HepG2 (cell line): ENCODE data around the gene GAGE12G. TPM values are rescaled to one million over a fixed set of nuclear protein-coding genes. Genes with fewer than 3 reads are reported as not detected.
"Not testable (repeated sequence)": the region's sequence is repeated elsewhere in the genome, so short reads cannot be mapped to it uniquely, and the experiment has no call there.

ENCODE experiments used
- ATAC-seq: fragments of 200-7000 bp; cut with Tn5 transposase; 3 replicates; pipeline ENCODE4 v1.9.1; 2020; ENCODE audit warnings: mild to moderate bottlenecking, moderate library complexity
- BruUV-seq: library from RNA; stranded (reverse); fragments of 400-500 nt; replicated peaks from 2 replicates; lab custom pipeline; 2021; lab: Mats Ljungman, UMichigan
- CTCF ChIA-PET: fragments of 300-600 bp; formaldehyde crosslinking; extraction: SDS; loops from one replicate; lab custom pipeline; 2021; ENCODE audit warnings: low total read pairs, inconsistent platforms, low intra/inter-chr PET ratio; lab: Yijun Ruan, JAX
- POLR2A ChIA-PET: fragments of 350-600 bp; sonication (Branson Sonifier 250); formaldehyde crosslinking; loops from one replicate; lab custom pipeline; 2020; ENCODE audit warnings: antibody characterized with exemption, inconsistent platforms; lab: Yijun Ruan, JAX
- DNase-seq: peaks from one replicate; pipeline ENCODE4 v3.0.0-alpha.2; 2015; ENCODE audit warnings: low spot score
- FAIRE-seq: peaks from 3 replicates; lab custom pipeline; 2011; peaks lifted over from hg19 to GRCh38; lab: Jason Lieb, UNC
- H2AFZ ChIP-seq: one replicate; pipeline ENCODE4 v1.6.1; 2011; ENCODE audit warnings: low read length, inconsistent platforms
- H3K27ac ChIP-seq: fragments of 300-600 bp; 3 replicates; pipeline ENCODE4 v1.8.0; 2011; ENCODE audit warnings: mixed run types, mild to moderate bottlenecking, mixed read lengths, low read length, inconsistent platforms; ENCODE audit not compliant: insufficient read depth; ENCODE audit errors: extremely low read length
- H3K27me3 ChIP-seq, 2 experiments: fragments of 200-600 bp in 1 of 2; 2 replicates in 1 of 2; 3 replicates in 1 of 2; pipeline versions ENCODE4 v1.6.0 to v1.8.0; 2011; ENCODE audit warnings: low read length in 2 of 2, mild to moderate bottlenecking in 2 of 2, moderate library complexity in 2 of 2, inconsistent platforms in 1 of 2; ENCODE audit not compliant: insufficient read depth in 2 of 2, control insufficient read depth in 1 of 2
- H3K36me3 ChIP-seq, 2 experiments: fragments of 200-600 bp in 1 of 2; replicated peaks in 1 of 2; 2 replicates in 1 of 2; 3 replicates in 1 of 2; pipeline versions ENCODE4 v1.5.1 to v1.8.0; 2011; ENCODE audit warnings: low read length in 2 of 2, inconsistent platforms in 1 of 2; ENCODE audit not compliant: insufficient read depth in 2 of 2, control insufficient read depth in 1 of 2
- H3K4me1 ChIP-seq: 2 replicates; pipeline ENCODE4 v1.5.1; 2012; ENCODE audit warnings: low read length, inconsistent platforms; ENCODE audit not compliant: insufficient read depth
- H3K4me2 ChIP-seq: 2 replicates; pipeline ENCODE4 v1.6.0; 2011; ENCODE audit warnings: low read depth, low read length, inconsistent platforms
- H3K4me3 ChIP-seq, 3 experiments: fragments of 200-600 bp in 1 of 3; sonication (generic), shearing (Covaris generic) in 1 of 3; replicated peaks in 1 of 3; 2 replicates each; pipeline ENCODE4 v1.5.1; 2011 to 2016; ENCODE audit warnings: low read length in 3 of 3, inconsistent platforms in 2 of 3, low read depth in 2 of 3, mild to moderate bottlenecking in 2 of 3, control low read depth in 1 of 3, mixed read lengths in 1 of 3; ENCODE audit not compliant: insufficient read depth in 1 of 3
- H3K79me2 ChIP-seq: one replicate; pipeline ENCODE4 v1.6.1; 2011; ENCODE audit warnings: low read length, inconsistent platforms; ENCODE audit not compliant: insufficient read depth
- H3K9ac ChIP-seq: 2 replicates; pipeline ENCODE4 v1.6.0; 2011; ENCODE audit warnings: mild to moderate bottlenecking, low read depth, low read length, inconsistent platforms; ENCODE audit not compliant: insufficient read depth
- H3K9me3 ChIP-seq: 2 replicates; pipeline ENCODE4 v1.5.1; 2012; ENCODE audit warnings: mild to moderate bottlenecking, low read length
- H4K20me1 ChIP-seq: 2 replicates; pipeline ENCODE4 v1.6.0; 2011; ENCODE audit warnings: inconsistent platforms, mild to moderate bottlenecking, low read length, moderate library complexity; ENCODE audit not compliant: insufficient read depth
- HDAC2 ChIP-seq: sonication (generic); formaldehyde crosslinking; IDR thresholded peaks from 2 replicates; pipeline ENCODE4 v1.4.0; 2020; ENCODE audit warnings: missing genetic modification reagents
- KAT7 ChIP-seq: IDR thresholded peaks from 2 replicates; pipeline ENCODE4 v1.6.1; 2018; ENCODE audit warnings: borderline replicate concordance, missing compliant biosample characterization
- ZFAT ChIP-seq: sonication (generic); formaldehyde crosslinking; conservative IDR thresholded peaks from 2 replicates; pipeline ENCODE4 v1.8.1; 2023; ENCODE audit warnings: missing genetic modification reagents, inconsistent platforms
- ZNF749 ChIP-seq: sonication (generic); formaldehyde crosslinking; IDR thresholded peaks from 2 replicates; pipeline ENCODE4 v1.8.0; 2022; ENCODE audit warnings: mild to moderate bottlenecking, missing genetic modification reagents, moderate library complexity, borderline replicate concordance
- ZSCAN21 ChIP-seq: sonication (generic); formaldehyde crosslinking; IDR thresholded peaks from 2 replicates; pipeline ENCODE4 v1.8.0; 2022; ENCODE audit warnings: mild to moderate bottlenecking, missing genetic modification reagents, moderate library complexity, borderline replicate concordance
- WGBS: methylation state at CpG from one replicate; pipeline ENCODE4 v1.1.6; 2017; ENCODE audit warnings: low lambda C conversion rate; 5-methylcytosine and 5-hydroxymethylcytosine counted together
- in situ Hi-C: cut with HindIII; loops from 2 replicates; pipeline ENCODE4 v1.10.0; 2017; ENCODE audit warnings: low pct_unique_long_range_greater_than_20kb; ENCODE audit not compliant: extremely low pct_ligation_motif_present
- intact Hi-C: fragments of 100-400 bp; cut with micrococcal nuclease; formaldehyde crosslinking; loops from one replicate; pipeline ENCODE4 v1.10.0; 2022; ENCODE audit not compliant: unreplicated experiment
- polyA plus RNA-seq, 8 experiments: library from polyadenylated mRNA; depleted of rRNA in 3 of 8; stranded (reverse) in 7 of 8; unstranded in 1 of 8; fragments of >200 nt; fragmentation: Illumina TruSeq in 4 of 8; extraction: Trizol in 4 of 8; gene quantifications; 2 replicates each; pipeline versions ENCODE4 v1.2.1 to v1.2.3, GENCODE V29; 2011 to 2016; ENCODE audit warnings: low read depth in 4 of 8, missing spikeins in 1 of 8, mixed read lengths in 1 of 8; ENCODE audit not compliant: insufficient read depth in 1 of 8
- total RNA-seq, 5 experiments: library from RNA; depleted of rRNA; stranded (reverse); fragments of >200 nt; fragmentation: Illumina TruSeq; extraction: Trizol; gene quantifications; 2 replicates each; pipeline ENCODE4 v1.2.3, GENCODE V29; 2016; ENCODE audit warnings: low read depth in 1 of 5
- TF ChIP-seq, protein P1 (sequence below): sonication (generic); formaldehyde crosslinking; IDR thresholded peaks from 2 replicates; pipeline ENCODE4 v1.8.1; 2023; ENCODE audit warnings: mild to moderate bottlenecking, missing genetic modification reagents
- TF ChIP-seq, protein P2 (sequence below): sonication (generic); formaldehyde crosslinking; IDR thresholded peaks from 2 replicates; pipeline ENCODE4 v1.4.0; 2020; ENCODE audit warnings: missing genetic modification reagents, borderline replicate concordance
- TF ChIP-seq, protein P3 (sequence below): sonication (generic); formaldehyde crosslinking; IDR thresholded peaks from 2 replicates; pipeline ENCODE4; 2020; ENCODE audit warnings: missing genetic modification reagents, mild to moderate bottlenecking, borderline replicate concordance

Gene GAGE12G
- total and polyA plus RNA-seq, 2 of the 13 experiments (the other 11 are each of a cell fraction or from before 2014, with no cell fraction given): not detected

DNA sequence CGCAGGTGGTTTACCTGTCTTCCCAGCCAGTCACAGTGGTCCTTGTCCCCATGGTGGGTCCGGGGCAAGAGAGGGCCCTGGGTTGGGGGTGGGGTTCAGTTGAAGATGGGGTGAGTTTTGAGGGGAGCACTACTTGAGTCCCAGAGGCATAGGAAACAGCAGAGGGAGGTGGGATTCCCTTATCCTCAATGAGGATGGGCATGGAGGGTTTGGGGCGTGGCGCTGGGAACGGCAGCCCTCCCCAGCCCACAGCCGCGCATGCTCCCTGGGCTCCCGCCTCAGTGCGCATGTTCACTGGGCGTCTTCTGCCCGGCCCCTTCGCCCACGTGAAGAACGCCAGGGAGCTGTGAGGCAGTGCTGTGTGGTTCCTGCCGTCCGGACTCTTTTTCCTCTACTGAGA is 28.5 kb downstream of the GAGE12G start, which contains the start of gene GAGE1:
Gene GAGE1, plus strand, starts transcription at position 301 of the 400 bp plus-strand sequence. CDS start 1,155 bp downstream, outside the sequence.
- POLR2A ChIA-PET, ATAC-seq, H3K4me3 ChIP-seq, CTCF ChIA-PET, H3K9ac ChIP-seq, H3K4me2 ChIP-seq, BruUV-seq, DNase-seq, H3K27ac ChIP-seq, intact Hi-C loops, H4K20me1 ChIP-seq, FAIRE-seq, H3K27me3 ChIP-seq, H3K79me2 ChIP-seq, H3K9me3 ChIP-seq, H2AFZ ChIP-seq, H3K36me3 ChIP-seq, in situ Hi-C loops, H3K4me1 ChIP-seq: not testable (repeated sequence)
- WGBS: no CpG with 5 or more reads among the region's 16 CpGs

DNA sequence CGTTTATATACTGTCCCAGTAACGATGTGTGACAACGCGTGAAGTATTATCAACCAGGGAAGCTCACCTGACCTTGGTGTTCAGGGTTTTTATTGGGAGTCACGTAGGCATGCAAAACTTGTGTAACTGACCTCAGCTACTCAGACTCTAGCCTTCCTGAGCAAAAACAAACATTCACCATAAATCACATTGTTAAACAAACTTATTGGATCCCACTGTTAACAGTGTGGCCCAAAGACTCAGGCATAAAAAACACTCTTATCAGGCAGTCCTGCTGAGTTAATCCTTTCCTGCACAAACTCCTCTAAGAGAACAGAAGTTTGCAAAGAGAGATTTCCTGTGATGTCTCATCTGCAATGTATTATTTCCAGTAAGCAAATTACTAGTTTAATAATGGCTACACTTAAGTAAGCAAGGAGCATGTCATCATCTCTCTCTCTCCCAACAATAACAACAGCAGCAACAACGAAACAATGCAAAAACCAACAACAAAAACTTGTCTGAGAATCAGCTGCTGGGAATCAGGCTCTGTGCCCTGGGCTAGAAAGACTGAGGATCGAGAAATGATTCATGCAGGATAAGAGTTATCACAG is 40.6 kb downstream of the GAGE12G start:
- no peak overlapping the region for H3K9ac ChIP-seq
- 0% methylated on average over 2 of the region's 7 CpGs for WGBS
- no peaks in the 10 kb centered on the region for H3K27me3 ChIP-seq
- ATAC-seq: peak; percentile 95
- in situ Hi-C loops: no loop called here
- BruUV-seq: no TSS peak
- H3K79me2 ChIP-seq: no peaks in the 10 kb centered on the region
- CTCF ChIA-PET: no interaction called here
- peak overlapping the region; percentile 62 for H3K27ac ChIP-seq
- no peak overlapping the region for H2AFZ ChIP-seq
- POLR2A ChIA-PET: no interaction called here
- DNase-seq: peak; percentile 75
- H3K4me1 ChIP-seq: peaks cover 19% of the 10 kb centered on the region
- no peak overlapping the region for H3K4me2 ChIP-seq
- no peaks in the 10 kb centered on the region for H3K9me3 ChIP-seq
- H3K4me3 ChIP-seq: no peak overlapping the region
- peak; percentile 76 for FAIRE-seq
- H3K36me3 ChIP-seq: no peaks in the 10 kb centered on the region
- intact Hi-C loops: no loop called here
- H4K20me1 ChIP-seq: no peaks in the 10 kb centered on the region
- TF ChIP-seq HDAC2: peak; percentile 43; the same call in 1 of the 2 replicates
- TF ChIP-seq, protein P1, sequence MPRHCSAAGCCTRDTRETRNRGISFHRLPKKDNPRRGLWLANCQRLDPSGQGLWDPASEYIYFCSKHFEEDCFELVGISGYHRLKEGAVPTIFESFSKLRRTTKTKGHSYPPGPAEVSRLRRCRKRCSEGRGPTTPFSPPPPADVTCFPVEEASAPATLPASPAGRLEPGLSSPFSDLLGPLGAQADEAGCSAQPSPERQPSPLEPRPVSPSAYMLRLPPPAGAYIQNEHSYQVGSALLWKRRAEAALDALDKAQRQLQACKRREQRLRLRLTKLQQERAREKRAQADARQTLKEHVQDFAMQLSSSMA: no peak
- TF ChIP-seq, protein P2, sequence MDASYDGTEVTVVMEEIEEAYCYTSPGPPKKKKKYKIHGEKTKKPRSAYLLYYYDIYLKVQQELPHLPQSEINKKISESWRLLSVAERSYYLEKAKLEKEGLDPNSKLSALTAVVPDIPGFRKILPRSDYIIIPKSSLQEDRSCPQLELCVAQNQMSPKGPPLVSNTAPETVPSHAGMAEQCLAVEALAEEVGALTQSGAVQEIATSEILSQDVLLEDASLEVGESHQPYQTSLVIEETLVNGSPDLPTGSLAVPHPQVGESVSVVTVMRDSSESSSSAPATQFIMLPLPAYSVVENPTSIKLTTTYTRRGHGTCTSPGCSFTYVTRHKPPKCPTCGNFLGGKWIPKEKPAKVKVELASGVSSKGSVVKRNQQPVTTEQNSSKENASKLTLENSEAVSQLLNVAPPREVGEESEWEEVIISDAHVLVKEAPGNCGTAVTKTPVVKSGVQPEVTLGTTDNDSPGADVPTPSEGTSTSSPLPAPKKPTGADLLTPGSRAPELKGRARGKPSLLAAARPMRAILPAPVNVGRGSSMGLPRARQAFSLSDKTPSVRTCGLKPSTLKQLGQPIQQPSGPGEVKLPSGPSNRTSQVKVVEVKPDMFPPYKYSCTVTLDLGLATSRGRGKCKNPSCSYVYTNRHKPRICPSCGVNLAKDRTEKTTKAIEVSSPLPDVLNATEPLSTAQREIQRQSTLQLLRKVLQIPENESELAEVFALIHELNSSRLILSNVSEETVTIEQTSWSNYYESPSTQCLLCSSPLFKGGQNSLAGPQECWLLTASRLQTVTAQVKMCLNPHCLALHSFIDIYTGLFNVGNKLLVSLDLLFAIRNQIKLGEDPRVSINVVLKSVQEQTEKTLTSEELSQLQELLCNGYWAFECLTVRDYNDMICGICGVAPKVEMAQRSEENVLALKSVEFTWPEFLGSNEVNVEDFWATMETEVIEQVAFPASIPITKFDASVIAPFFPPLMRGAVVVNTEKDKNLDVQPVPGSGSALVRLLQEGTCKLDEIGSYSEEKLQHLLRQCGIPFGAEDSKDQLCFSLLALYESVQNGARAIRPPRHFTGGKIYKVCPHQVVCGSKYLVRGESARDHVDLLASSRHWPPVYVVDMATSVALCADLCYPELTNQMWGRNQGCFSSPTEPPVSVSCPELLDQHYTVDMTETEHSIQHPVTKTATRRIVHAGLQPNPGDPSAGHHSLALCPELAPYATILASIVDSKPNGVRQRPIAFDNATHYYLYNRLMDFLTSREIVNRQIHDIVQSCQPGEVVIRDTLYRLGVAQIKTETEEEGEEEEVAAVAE (CRISPR knock-in tag): no peak
- no peak for TF ChIP-seq ZFAT (CRISPR knock-in tag)
- TF ChIP-seq ZNF749: no peak
- TF ChIP-seq, protein P3, sequence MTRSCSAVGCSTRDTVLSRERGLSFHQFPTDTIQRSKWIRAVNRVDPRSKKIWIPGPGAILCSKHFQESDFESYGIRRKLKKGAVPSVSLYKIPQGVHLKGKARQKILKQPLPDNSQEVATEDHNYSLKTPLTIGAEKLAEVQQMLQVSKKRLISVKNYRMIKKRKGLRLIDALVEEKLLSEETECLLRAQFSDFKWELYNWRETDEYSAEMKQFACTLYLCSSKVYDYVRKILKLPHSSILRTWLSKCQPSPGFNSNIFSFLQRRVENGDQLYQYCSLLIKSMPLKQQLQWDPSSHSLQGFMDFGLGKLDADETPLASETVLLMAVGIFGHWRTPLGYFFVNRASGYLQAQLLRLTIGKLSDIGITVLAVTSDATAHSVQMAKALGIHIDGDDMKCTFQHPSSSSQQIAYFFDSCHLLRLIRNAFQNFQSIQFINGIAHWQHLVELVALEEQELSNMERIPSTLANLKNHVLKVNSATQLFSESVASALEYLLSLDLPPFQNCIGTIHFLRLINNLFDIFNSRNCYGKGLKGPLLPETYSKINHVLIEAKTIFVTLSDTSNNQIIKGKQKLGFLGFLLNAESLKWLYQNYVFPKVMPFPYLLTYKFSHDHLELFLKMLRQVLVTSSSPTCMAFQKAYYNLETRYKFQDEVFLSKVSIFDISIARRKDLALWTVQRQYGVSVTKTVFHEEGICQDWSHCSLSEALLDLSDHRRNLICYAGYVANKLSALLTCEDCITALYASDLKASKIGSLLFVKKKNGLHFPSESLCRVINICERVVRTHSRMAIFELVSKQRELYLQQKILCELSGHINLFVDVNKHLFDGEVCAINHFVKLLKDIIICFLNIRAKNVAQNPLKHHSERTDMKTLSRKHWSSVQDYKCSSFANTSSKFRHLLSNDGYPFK (CRISPR knock-in tag): no peak
- no peak for TF ChIP-seq ZSCAN21 (CRISPR knock-in tag)
- no peak for TF ChIP-seq KAT7
